GM11168 (cell line): ENCODE results near the gene ABCC8.

ENCODE experiments used
- in situ Hi-C: fragments of 300-500 bp; cut with MboI; formaldehyde crosslinking; loops from one replicate; pipeline ENCODE4 v1.12.0; 2022; ENCODE audit warnings: low sequenced_read_pairs; ENCODE audit not compliant: unreplicated experiment

Gene ABCC8

DNA sequence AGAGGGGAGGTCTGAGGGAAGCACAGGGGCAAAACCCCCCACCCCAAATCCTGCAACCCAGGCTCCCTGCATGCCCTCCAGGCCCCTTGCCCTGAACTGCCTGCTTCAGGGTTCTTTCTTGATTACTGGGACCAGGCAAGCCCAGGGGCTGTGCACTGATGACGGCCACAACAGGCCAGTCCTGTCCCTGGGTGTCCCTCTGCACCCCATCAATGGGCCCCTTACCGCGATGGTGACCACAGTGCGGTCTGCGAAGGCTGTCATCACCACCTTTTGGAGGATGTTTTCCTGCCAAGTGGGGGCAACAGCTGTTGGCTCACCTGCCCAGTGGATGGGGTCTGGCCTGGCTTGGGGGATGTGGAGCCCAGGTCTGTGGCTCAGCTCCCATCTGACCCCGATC is 83.2 kb downstream of the ABCC8 start:
- in situ Hi-C loops = no loop called here

GRCh38 chr11:17392872-17393271 is 83.8 kb downstream of the ABCC8 start:
- in situ Hi-C loops = no loop called here

DNA sequence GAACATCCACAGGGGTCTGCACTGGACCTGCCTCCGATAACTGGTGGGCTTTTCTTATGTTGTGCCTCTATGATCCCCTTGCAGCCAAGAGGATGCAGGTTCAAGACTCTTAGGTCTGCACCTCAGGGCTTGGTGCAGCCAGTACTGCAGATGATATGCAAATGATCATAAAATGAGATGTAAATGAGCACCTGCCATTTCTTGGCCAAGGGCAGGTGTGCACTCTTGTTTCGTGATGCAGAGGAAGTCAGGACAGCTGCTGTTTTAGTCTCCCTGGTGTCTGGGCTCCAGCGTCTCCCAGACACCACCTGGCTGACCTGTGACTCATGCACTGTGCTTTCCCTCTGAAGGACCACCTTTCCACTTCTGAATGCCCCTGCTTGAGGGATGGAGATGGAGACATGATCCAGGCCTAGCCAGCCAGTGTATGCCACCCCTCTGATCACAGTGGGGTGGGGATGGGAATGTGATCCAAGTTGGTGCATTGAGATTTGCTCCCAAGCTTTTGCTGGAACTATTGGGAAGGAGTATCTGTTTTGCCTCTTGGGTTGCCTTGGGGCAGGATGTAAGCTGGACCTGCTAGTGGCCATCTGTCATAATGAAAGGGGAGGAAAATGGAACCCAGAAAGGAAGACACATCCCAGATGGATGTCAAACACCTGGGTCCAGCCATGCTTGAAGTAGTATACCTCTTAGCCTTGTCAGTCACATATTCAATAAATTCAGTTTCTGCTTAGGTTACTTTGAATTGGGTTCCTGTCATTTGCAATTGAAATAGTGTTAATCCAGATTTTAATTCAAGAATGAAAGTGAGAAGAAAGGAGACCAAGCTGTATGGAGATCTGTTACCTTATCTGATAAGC is 84.9 kb downstream of the ABCC8 start:
- in situ Hi-C loops = no loop called here

GRCh38 chr11:17389957-17390649 is 86.5 kb downstream of the ABCC8 start:
- in situ Hi-C loops = no loop called here

DNA sequence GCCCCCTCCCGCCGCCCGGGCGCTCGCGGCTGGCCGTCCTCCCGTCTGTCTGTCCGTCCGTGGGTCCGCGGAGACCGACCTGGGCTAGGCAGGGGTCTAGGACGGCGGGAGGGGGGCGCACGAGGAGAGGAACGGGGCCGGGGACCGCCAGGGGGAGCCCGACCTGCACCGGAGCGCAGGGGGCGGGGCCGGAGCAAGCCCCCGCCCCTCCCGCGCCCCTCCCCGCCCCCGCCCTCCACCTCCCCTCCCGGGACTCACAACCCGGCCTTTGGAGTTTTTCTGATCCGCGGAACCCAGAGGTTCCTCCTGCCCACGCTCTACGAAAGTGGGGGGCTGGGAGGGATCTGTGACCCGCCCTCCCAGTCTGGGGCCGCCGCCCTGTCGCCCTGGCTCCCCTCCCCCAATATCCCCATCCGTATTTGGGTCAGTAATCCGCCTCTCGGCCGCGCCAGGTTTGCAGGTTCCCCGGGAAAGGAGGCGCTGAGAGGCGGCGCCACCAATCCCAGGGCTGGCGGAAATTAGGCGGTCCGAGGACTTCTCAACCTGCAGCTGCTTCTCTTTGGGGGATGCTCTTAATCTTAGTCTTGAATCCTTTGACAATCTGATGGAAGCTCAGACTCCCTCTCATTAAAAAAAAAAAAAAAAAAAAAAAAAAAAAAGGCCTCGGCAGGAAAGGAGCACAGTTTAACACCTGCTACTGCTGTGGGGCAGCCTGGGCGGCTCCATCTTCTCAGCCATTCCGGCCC is 87.3 kb downstream of the ABCC8 start:
- in situ Hi-C loops = no loop called here

DNA sequence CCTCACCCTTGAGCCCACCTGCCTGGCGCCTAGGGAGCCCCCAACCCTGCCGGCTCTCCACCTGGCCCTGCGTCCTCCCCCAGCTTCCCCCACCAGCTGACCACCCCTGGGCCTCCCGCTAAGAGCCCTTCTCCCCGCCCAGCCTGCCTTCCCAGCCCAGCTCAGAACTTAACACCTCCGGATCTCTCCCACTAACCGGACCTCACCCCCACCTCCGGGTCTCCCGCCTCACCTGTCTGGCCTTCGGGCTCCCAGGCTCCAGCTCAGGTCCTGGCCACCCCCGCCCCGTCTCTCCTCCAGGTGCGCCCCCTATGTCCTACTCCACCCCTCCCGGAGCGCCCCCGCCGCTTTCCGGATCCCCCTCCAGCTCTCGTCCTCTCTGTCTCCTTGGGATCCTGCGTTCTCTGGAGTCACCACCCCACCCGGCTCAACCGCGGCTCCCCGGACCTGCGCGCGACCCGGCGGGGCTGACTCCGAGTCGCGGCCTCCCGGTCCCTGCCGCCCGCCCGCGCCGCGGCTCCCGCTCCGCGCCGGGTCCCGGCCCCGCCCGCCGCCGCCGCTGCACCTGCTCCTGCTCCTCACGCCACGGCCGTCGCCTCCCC is 87.9 kb downstream of the ABCC8 start, which contains the start of gene KCNJ11:
Gene KCNJ11 (minus strand): TSS at position 51 of the 602 bp plus-strand sequence. CDS start 568 bp downstream, outside the sequence.
- in situ Hi-C loops = no loop called here

DNA sequence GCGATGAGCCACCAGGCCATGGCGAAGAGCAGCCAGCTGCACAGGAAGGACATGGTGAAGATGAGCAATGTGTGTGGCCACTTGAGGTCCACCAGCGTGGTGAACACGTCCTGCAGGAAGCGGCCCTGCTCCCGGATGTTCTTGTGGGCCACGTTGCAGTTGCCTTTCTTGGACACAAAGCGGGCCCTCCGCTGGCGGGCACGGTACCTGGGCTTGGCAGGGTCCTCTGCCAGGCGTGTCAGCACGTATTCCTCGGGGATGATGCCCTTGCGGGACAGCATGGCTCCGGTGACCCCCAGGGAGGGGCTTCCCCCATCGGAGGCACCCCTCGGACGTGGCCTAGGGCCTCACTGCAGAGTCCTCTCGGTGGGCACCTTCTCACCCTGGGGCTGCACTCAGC is 88.8 kb downstream of the ABCC8 start:
- in situ Hi-C loops = no loop called here

- in situ Hi-C loops = no loop called here
Measured at GRCh38 chr11:17387254-17387653, 89.4 kb downstream of the ABCC8 start.

DNA sequence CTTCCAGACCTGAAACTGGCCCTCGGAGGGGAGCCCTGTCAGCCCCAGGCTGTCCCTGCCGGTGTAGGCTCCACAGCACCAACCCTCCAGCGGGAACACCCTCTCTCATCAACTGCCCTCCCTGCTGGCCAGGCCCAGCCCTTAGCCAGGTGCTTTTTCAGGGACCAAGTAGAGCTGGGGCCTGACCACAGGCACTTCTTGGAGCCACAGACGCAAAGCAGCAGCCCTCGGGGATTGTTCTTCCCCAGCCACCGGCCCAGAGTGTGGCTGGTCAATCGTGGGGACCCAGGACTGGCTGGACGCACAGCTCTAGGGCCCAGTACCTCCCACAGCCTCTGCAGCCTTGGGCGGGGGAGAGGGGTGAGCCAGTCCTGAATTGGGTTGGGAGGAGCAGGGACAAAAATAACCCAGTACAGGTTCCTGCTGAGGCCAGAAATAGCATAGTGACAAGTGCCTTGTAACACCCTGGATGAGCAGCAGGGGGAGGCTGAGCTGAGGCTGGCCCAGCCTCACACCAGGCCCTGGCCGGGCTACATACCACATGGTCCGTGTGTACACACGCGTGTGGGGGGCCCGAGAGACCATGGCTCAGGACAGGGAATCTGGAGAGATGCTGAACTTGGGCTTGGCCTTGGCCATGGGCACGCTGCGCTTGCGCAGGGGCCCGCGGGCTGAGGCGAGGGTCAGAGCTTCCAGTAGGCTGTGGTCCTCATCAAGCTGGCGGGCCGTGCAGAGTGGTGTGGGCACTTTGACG is 90.1 kb downstream of the ABCC8 start:
- in situ Hi-C loops = no loop called here

- in situ Hi-C loops = no loop called here
Measured at GRCh38 chr11:17385926-17386325, 90.7 kb downstream of the ABCC8 start.

- in situ Hi-C loops = no loop called here
Measured at GRCh38 chr11:17385492-17385891, 91.2 kb downstream of the ABCC8 start.

- in situ Hi-C loops = loop anchor here (5.0 kb wide), 1 partner anchor 123 kb away; no protein-coding TSS in a partner anchor
Measured at GRCh38 chr11:17384002-17384511, 92.6 kb downstream of the ABCC8 start.

GRCh38 chr11:17383461-17383860 is 93.2 kb downstream of the ABCC8 start:
- in situ Hi-C loops = loop anchor here (5.0 kb wide), 1 partner anchor 124 kb away; no protein-coding TSS in a partner anchor

- in situ Hi-C loops = loop anchor here (5.0 kb wide), 1 partner anchor 125 kb away; no protein-coding TSS in a partner anchor
Measured at GRCh38 chr11:17382046-17382728, 94.5 kb downstream of the ABCC8 start.

GRCh38 chr11:17381156-17381555 is 95.5 kb downstream of the ABCC8 start:
- in situ Hi-C loops = loop anchor here (5.0 kb wide), 1 partner anchor 126 kb away; no protein-coding TSS in a partner anchor

DNA sequence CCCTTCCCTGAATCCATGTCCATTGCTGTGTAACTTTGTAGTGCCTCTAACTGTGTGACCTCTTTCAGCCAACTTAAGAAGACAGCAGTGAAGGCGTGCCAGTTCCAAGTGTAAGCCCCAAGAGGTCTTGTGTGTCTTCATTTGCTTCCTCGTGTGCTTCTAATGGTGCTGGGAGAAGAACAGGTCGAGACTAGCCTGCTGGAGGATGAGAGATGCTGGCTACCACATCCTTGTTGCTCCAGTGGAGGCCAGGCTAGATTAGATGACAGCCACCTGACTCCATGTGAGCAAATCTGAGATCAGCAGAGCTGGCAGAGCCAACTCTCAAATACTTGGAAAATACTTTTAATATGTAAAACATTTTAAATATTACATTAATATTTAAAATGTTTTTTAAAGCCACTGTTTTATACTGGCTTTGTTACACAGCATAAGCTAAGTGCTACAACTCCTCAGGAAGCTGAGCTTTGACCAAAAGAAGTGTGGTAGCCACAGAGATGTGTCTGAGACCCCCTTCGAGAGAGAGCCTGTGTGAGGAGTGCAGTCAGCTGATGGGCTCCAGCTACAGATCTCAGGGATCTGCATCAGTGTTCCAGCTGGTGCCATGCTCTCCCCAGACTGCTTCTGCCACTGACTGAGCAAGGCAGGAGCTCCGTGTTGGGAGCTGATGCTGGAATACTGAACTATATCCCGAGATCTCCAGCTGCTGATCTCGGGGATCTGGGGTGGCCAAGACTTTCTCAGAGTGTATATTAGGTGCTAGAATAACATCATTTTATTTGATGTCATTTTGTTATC is 97.1 kb downstream of the ABCC8 start:
- in situ Hi-C loops = loop anchor here (5.0 kb wide), 1 partner anchor 128 kb away; no protein-coding TSS in a partner anchor

GRCh38 chr11:17378655-17379054 is 98.0 kb downstream of the ABCC8 start:
- in situ Hi-C loops = no loop called here

- in situ Hi-C loops = no loop called here
Measured at GRCh38 chr11:17376493-17376892, 100.2 kb downstream of the ABCC8 start.
